Glutamatergic neuron (in vitro differentiated cells): ENCODE results near the gene DISP2. TPM values are rescaled to one million over a fixed set of nuclear protein-coding genes. Genes with fewer than 3 reads are reported as not detected.
A peak's percentile ranks its signal among the peaks of the same experiment; 100 is the strongest.

Source experiments
- DNase-seq: peaks from one replicate; pipeline ENCODE4 v3.0.0; 2022
- H3K27ac Mint-ChIP-seq: one replicate; pipeline ENCODE4 v1.8.0; 2020; ENCODE audit warnings: mild to moderate bottlenecking, mixed read lengths, inconsistent platforms; ENCODE audit not compliant: unreplicated experiment
- H3K27me3 Mint-ChIP-seq: one replicate; pipeline ENCODE4 v1.8.0; 2020; ENCODE audit warnings: mild to moderate bottlenecking, moderate library complexity, mixed read lengths, inconsistent platforms; ENCODE audit not compliant: unreplicated experiment
- H3K36me3 Mint-ChIP-seq: one replicate; pipeline ENCODE4 v1.8.0; 2020; ENCODE audit warnings: mild to moderate bottlenecking, mixed read lengths, inconsistent platforms; ENCODE audit not compliant: unreplicated experiment
- H3K4me1 Mint-ChIP-seq: one replicate; pipeline ENCODE4 v1.8.0; 2020; ENCODE audit warnings: mild to moderate bottlenecking, low read depth, mixed read lengths, inconsistent platforms; ENCODE audit not compliant: unreplicated experiment
- H3K4me3 Mint-ChIP-seq: one replicate; pipeline ENCODE4 v1.8.0; 2020; ENCODE audit warnings: mild to moderate bottlenecking, mixed read lengths, inconsistent platforms; ENCODE audit not compliant: unreplicated experiment
- H3K9me3 Mint-ChIP-seq: one replicate; pipeline ENCODE4 v1.8.0; 2020; ENCODE audit warnings: mild to moderate bottlenecking, moderate library complexity, mixed read lengths, inconsistent platforms; ENCODE audit not compliant: unreplicated experiment
- CTCF ChIP-seq: fragments of 200-600 bp; sonication (generic); IDR thresholded peaks from one replicate; pipeline ENCODE4 v1.5.0; 2021; ENCODE audit not compliant: partially characterized antibody, unreplicated experiment
- total RNA-seq: library from RNA; stranded (reverse); fragmentation: NEBNext Ultra II Directional; extraction: Animal tissue kit (Norgen Biotek cat#: 25700); gene quantifications from one replicate; pipeline ENCODE4 v1.2.1, GENCODE V29; 2021; ENCODE audit not compliant: unreplicated experiment

The DISP2 gene
- total RNA-seq, 1 donor from 2014 or later, result 44.3 TPM

- Mint-ChIP-seq H3K4me3 (peak within 1 kb of the TSS; percentile 90), H3K27me3 (peaks cover 7% of the 10 kb centered on the region), H3K27ac (peak within 1 kb of the TSS; percentile 90), H3K9me3 (peaks cover 3% of the 10 kb centered on the region), H3K36me3 (no peaks in the 10 kb centered on the region), H3K4me1 (peaks cover 14% of the 10 kb centered on the region)
- peak; percentile 90 for DNase-seq
- TF ChIP-seq CTCF, result no peak
Observed at GRCh38 chr15:40382580-40383456, 24.8 kb downstream of the DISP2 start, which contains the start of gene KNSTRN. TSS of gene KNSTRN (plus strand) at chr15:40382721. CDS start at chr15:40382836, 115 bp downstream.

GRCh38 chr15:40386480-40386879 is 28.5 kb downstream of the DISP2 start:
- no peak for TF ChIP-seq CTCF
- Mint-ChIP-seq H3K27me3 (peaks cover 9% of the 10 kb centered on the region), H3K4me1 (peaks cover 14% of the 10 kb centered on the region), H3K36me3 (no peaks in the 10 kb centered on the region), H3K27ac (no peak overlapping the region), H3K9me3 (peaks cover 3% of the 10 kb centered on the region), H3K4me3 (no peak overlapping the region)
- no peak for DNase-seq

- peaks cover 4% of the 10 kb centered on the region for H3K36me3 Mint-ChIP-seq
- no peak overlapping the region for H3K27ac Mint-ChIP-seq
- H3K4me1 Mint-ChIP-seq, result peaks cover 5% of the 10 kb centered on the region
- peaks cover 7% of the 10 kb centered on the region for H3K27me3 Mint-ChIP-seq
- H3K9me3 Mint-ChIP-seq, result no peaks in the 10 kb centered on the region
- no peak for DNase-seq
- no peak overlapping the region for H3K4me3 Mint-ChIP-seq
- TF ChIP-seq CTCF, result no peak
Observed at GRCh38 chr15:40388941-40389823, 31.2 kb downstream of the DISP2 start.

GRCh38 chr15:40389824-40390595 is 32.0 kb downstream of the DISP2 start:
- DNase-seq, result no peak
- peaks cover 4% of the 10 kb centered on the region for H3K36me3 Mint-ChIP-seq
- H3K4me3 Mint-ChIP-seq, result no peak overlapping the region
- peaks cover 5% of the 10 kb centered on the region for H3K27me3 Mint-ChIP-seq
- H3K27ac Mint-ChIP-seq, result no peak overlapping the region
- H3K4me1 Mint-ChIP-seq, result peaks cover 2% of the 10 kb centered on the region
- TF ChIP-seq CTCF, result no peak
- H3K9me3 Mint-ChIP-seq, result no peaks in the 10 kb centered on the region
